Astrocyte (in vitro differentiated cells and primary cell): ENCODE results near the gene PCNP. TPM values are rescaled to one million over a fixed set of nuclear protein-coding genes. Genes with fewer than 3 reads are reported as not detected.
A peak's percentile ranks its signal among the peaks of the same experiment; 100 is the strongest.

Experiments
- DNase-seq: peaks from one replicate; pipeline ENCODE4 v3.0.0-alpha.2; 2010; ENCODE audit warnings: low read depth
- FAIRE-seq: peaks from 2 replicates; lab custom pipeline; 2011; peaks lifted over from hg19 to GRCh38; lab: Jason Lieb, UNC
- H2AFZ ChIP-seq: 2 replicates; pipeline ENCODE4 v1.6.0; 2012; ENCODE audit warnings: low read depth, low read length, inconsistent platforms
- H3K27ac ChIP-seq: 2 replicates; pipeline ENCODE4 v1.5.1; 2011; ENCODE audit warnings: low read depth, low read length, inconsistent platforms
- H3K27me3 ChIP-seq: 2 replicates; pipeline ENCODE4 v1.6.0; 2011; ENCODE audit warnings: low read length, inconsistent platforms; ENCODE audit not compliant: insufficient read depth
- H3K36me3 ChIP-seq: 2 replicates; pipeline ENCODE4 v1.5.1; 2011; ENCODE audit warnings: low read length, inconsistent platforms; ENCODE audit not compliant: insufficient read depth
- H3K4me1 ChIP-seq: 2 replicates; pipeline ENCODE4 v1.5.1; 2011; ENCODE audit warnings: low read length, inconsistent platforms; ENCODE audit not compliant: insufficient read depth
- H3K4me2 ChIP-seq: 2 replicates; pipeline ENCODE4 v1.6.0; 2012; ENCODE audit warnings: low read length, inconsistent platforms
- H3K4me3 ChIP-seq: 2 replicates; pipeline ENCODE4 v1.5.1; 2011; ENCODE audit warnings: low read depth, mild to moderate bottlenecking, low read length, inconsistent platforms; ENCODE audit not compliant: insufficient read depth
- H3K79me2 ChIP-seq: 2 replicates; pipeline ENCODE4 v1.6.0; 2012; ENCODE audit warnings: mild to moderate bottlenecking, low read length, inconsistent platforms; ENCODE audit not compliant: insufficient read depth
- H3K9ac ChIP-seq: 2 replicates; pipeline ENCODE4 v1.6.0; 2012; ENCODE audit warnings: mild to moderate bottlenecking, low read length, inconsistent platforms
- H3K9me3 ChIP-seq: 2 replicates; pipeline ENCODE4 v1.5.1; 2012; ENCODE audit warnings: low read depth, mild to moderate bottlenecking, low read length, inconsistent platforms; ENCODE audit not compliant: insufficient read depth
- H4K20me1 ChIP-seq: 2 replicates; pipeline ENCODE4 v1.6.0; 2012; ENCODE audit warnings: low read length, inconsistent platforms; ENCODE audit not compliant: insufficient read depth
- H3K27ac Mint-ChIP-seq: one replicate; pipeline ENCODE4 v1.8.0; 2021; ENCODE audit warnings: mild to moderate bottlenecking, mixed read lengths; ENCODE audit not compliant: unreplicated experiment
- H3K27me3 Mint-ChIP-seq: one replicate; pipeline ENCODE4 v1.8.0; 2021; ENCODE audit warnings: low read depth, mixed read lengths; ENCODE audit not compliant: unreplicated experiment
- H3K36me3 Mint-ChIP-seq: one replicate; pipeline ENCODE4 v1.8.0; 2021; ENCODE audit warnings: low read depth, mixed read lengths; ENCODE audit not compliant: unreplicated experiment
- H3K4me1 Mint-ChIP-seq: one replicate; pipeline ENCODE4 v1.8.0; 2021; ENCODE audit warnings: low read depth, mixed read lengths; ENCODE audit not compliant: unreplicated experiment
- H3K4me3 Mint-ChIP-seq: one replicate; pipeline ENCODE4 v1.8.0; 2021; ENCODE audit warnings: mild to moderate bottlenecking, moderate library complexity, mixed read lengths; ENCODE audit not compliant: unreplicated experiment
- H3K9me3 Mint-ChIP-seq: one replicate; pipeline ENCODE4 v1.8.0; 2021; ENCODE audit warnings: mild to moderate bottlenecking, mixed read lengths; ENCODE audit not compliant: unreplicated experiment
- EZH2 ChIP-seq: IDR thresholded peaks from 2 replicates; pipeline ENCODE4 v1.6.1; 2012; ENCODE audit warnings: mild to moderate bottlenecking, low read length, inconsistent platforms; ENCODE audit not compliant: insufficient read depth
- total RNA-seq: library from RNA; stranded (reverse); gene quantifications from 2 replicates; pipeline ENCODE4 v1.2.1, GENCODE V29; 2021
- TF ChIP-seq, protein P1 (sequence below): IDR thresholded peaks from 2 replicates; pipeline ENCODE4 v1.5.1; 2011; ENCODE audit warnings: low read depth, mild to moderate bottlenecking, inconsistent platforms, low read length, moderate library complexity; ENCODE audit not compliant: insufficient read depth

The PCNP gene
- total RNA-seq, 1 donor from 2014 or later, result 151 TPM

- Histone ChIP-seq H3K9me3 (no peaks in the 10 kb centered on the region), H3K4me3 (peak overlapping the region; percentile 85), H3K4me2 (peak overlapping the region; percentile 87), H4K20me1 (peaks cover 33% of the 10 kb centered on the region), H3K4me1 (peaks cover 10% of the 10 kb centered on the region), H3K79me2 (peaks cover 54% of the 10 kb centered on the region), H3K27me3 (no peaks in the 10 kb centered on the region), H2AFZ (peak overlapping the region; percentile 83), H3K27ac (peak overlapping the region; percentile 99), H3K9ac (peak overlapping the region; percentile 99), H3K36me3 (peaks cover 8% of the 10 kb centered on the region)
- H3K27me3 Mint-ChIP-seq, result no peaks in the 10 kb centered on the region
- H3K4me3 Mint-ChIP-seq, result peak overlapping the region; percentile 99
- no peak for FAIRE-seq
- H3K27ac Mint-ChIP-seq, result peak overlapping the region; percentile 99
- H3K36me3 Mint-ChIP-seq, result peaks cover 10% of the 10 kb centered on the region
- H3K9me3 Mint-ChIP-seq, result no peaks in the 10 kb centered on the region
- TF ChIP-seq, protein P1, sequence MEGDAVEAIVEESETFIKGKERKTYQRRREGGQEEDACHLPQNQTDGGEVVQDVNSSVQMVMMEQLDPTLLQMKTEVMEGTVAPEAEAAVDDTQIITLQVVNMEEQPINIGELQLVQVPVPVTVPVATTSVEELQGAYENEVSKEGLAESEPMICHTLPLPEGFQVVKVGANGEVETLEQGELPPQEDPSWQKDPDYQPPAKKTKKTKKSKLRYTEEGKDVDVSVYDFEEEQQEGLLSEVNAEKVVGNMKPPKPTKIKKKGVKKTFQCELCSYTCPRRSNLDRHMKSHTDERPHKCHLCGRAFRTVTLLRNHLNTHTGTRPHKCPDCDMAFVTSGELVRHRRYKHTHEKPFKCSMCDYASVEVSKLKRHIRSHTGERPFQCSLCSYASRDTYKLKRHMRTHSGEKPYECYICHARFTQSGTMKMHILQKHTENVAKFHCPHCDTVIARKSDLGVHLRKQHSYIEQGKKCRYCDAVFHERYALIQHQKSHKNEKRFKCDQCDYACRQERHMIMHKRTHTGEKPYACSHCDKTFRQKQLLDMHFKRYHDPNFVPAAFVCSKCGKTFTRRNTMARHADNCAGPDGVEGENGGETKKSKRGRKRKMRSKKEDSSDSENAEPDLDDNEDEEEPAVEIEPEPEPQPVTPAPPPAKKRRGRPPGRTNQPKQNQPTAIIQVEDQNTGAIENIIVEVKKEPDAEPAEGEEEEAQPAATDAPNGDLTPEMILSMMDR, result no peak
- no peak for TF ChIP-seq EZH2
- peaks cover 17% of the 10 kb centered on the region for H3K4me1 Mint-ChIP-seq
- DNase-seq, result peak; percentile 54
Observed at GRCh38 chr3:101574388-101575112, 570 bp downstream of the PCNP start.

- H3K27me3 ChIP-seq, result no peaks in the 10 kb centered on the region
- H3K27ac ChIP-seq, result no peak overlapping the region
- H3K9ac ChIP-seq, result no peak overlapping the region
- H3K4me3 Mint-ChIP-seq, result peak overlapping the region; percentile 40
- no peaks in the 10 kb centered on the region for H3K9me3 Mint-ChIP-seq
- no peak overlapping the region for H2AFZ ChIP-seq
- H3K27me3 Mint-ChIP-seq, result no peaks in the 10 kb centered on the region
- FAIRE-seq (no peak), DNase-seq (no peak)
- H3K4me2 ChIP-seq, result peak overlapping the region; percentile 35
- H3K36me3 ChIP-seq, result peaks cover 13% of the 10 kb centered on the region
- peaks cover 52% of the 10 kb centered on the region for H4K20me1 ChIP-seq
- TF ChIP-seq EZH2, result no peak
- TF ChIP-seq, protein P1, result no peak
- H3K79me2 ChIP-seq, result peaks cover 80% of the 10 kb centered on the region
- H3K4me1 Mint-ChIP-seq, result peaks cover 17% of the 10 kb centered on the region
- no peaks in the 10 kb centered on the region for H3K9me3 ChIP-seq
- no peak overlapping the region for H3K4me3 ChIP-seq
- H3K27ac Mint-ChIP-seq, result no peak overlapping the region
- H3K36me3 Mint-ChIP-seq, result peaks cover 12% of the 10 kb centered on the region
- H3K4me1 ChIP-seq, result peaks cover 10% of the 10 kb centered on the region
Observed at GRCh38 chr3:101577286-101577685, 3.3 kb downstream of the PCNP start.

DNA sequence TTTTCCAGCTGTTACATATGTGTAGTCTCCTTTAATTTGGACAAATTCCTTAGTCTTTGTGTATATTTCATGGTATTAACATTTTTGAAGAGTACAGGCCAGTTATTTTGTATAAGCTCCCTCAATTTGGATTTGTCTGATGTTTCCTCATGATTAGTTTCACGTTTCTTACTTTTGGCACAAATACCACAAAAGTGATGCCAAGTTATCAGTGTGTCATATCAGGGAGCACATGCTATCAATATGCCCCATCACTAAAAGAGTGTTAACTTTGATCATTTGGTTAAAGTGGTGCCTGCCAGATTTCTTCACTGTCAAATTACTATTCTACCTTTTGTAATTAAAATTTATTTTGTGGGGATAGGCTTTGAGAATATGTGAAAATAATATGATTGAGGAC is 14.6 kb downstream of the PCNP start:
- Mint-ChIP-seq H3K4me1 (no peaks in the 10 kb centered on the region), H3K27ac (no peak overlapping the region), H3K36me3 (peaks cover 8% of the 10 kb centered on the region), H3K4me3 (no peak overlapping the region), H3K9me3 (no peaks in the 10 kb centered on the region), H3K27me3 (no peaks in the 10 kb centered on the region)
- Histone ChIP-seq H4K20me1 (peaks cover 36% of the 10 kb centered on the region), H3K4me3 (no peak overlapping the region), H3K4me2 (no peak overlapping the region), H3K9ac (no peak overlapping the region), H3K27me3 (no peaks in the 10 kb centered on the region), H3K4me1 (no peaks in the 10 kb centered on the region), H2AFZ (no peak overlapping the region), H3K79me2 (peaks cover 51% of the 10 kb centered on the region), H3K36me3 (peaks cover 32% of the 10 kb centered on the region), H3K27ac (no peak overlapping the region), H3K9me3 (no peaks in the 10 kb centered on the region)
- DNase-seq (no peak), FAIRE-seq (no peak)
- TF ChIP-seq, protein P1, result no peak
- TF ChIP-seq EZH2, result no peak
